ENCODE measurements around the gene RGS3.
"Not testable (repeated sequence)": the region's sequence is repeated elsewhere in the genome, so short reads cannot be mapped to it uniquely, and the experiment has no call there.

Gene RGS3

GRCh38 chr9:113625486-113625885 lies 162.0 kb downstream of the RGS3 start:
- DNase-seq, result no peak

GRCh38 chr9:113626735-113627495 lies 163.4 kb downstream of the RGS3 start:
- no peak for DNase-seq

- DNase-seq, result no peak
These were observed 165.1 kb downstream of the RGS3 start for GRCh38 chr9:113628621-113629020.

DNA sequence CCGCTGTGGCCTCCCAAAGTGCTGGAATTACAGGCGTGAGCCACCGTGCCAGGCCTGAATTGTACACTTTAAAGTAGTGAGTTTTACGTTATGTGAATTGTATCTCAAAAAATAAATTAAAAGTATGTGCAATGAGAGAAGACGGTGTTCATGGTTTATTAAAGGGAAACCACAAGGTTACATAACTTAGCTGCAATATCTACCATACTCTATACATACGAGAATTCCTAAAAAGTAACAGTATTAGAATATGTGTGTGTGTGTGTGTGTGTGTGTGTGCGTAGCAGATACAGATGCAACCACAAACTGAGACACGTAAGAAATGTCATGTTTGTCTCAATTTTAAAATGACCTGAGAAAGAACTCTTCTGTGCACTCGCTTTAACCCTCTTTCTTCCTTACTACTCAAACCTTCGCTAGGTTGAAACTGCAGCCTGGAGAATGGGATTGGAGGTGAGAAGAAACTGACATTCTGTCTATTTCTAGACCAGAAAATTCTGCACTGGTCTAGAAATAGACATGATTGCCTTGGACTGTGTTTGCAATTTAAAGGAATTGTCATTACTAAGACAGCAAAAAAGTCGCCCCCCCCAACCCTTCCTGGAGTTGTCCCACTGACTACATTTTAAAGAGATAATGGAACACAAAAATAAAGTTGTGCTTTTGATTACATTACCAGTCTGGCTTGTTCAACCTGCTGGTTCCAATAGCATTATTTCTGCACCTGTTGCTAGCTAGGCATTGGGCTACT lies 167.0 kb downstream of the RGS3 start:
- no peak for DNase-seq

GRCh38 chr9:113631137-113631765 lies 167.7 kb downstream of the RGS3 start:
- DNase-seq, result no peak

GRCh38 chr9:113631871-113632665 lies 168.5 kb downstream of the RGS3 start:
- no peak for DNase-seq

- DNase-seq, result no peak
These were observed 169.5 kb downstream of the RGS3 start for GRCh38 chr9:113632776-113633590.

DNA sequence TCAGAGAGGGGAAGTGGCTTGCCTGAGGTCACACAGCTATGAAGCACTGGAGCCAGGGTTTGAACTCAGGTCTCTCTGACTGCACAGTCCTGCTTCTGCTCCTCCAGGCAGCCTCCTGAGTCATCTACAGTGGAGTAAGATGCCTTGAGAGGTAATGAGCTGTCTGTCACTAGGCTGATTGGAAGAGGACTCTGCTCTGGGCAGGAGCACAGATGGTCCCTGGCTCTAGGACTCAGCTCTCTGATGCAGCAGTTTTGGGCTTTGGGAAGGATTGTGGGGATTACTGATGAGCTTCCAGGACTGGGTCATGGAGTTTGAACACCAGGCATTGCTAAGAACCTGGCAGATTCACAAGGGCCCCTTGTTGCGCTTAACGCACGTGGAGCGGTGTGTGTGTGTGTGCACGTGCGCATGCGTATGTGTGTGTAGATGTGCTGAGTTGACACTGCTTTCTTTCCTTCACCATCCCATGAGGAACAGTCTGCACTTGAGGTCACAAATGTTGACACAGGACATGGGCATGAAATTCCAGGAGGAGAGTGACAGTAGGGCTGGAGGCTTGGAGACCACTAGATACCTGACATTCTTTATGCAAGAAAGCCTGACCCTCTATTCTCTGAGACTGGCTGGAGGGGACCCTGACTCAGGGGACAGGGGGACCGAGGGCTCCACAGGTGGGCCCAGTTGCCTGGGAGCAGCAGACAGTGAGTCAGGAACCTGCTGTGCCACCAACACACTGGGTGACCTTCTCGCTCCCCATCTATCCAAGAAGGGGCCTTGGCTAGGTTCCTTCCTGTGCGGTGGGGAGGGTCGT lies 170.5 kb downstream of the RGS3 start:
- DNase-seq, result no peak

DNA sequence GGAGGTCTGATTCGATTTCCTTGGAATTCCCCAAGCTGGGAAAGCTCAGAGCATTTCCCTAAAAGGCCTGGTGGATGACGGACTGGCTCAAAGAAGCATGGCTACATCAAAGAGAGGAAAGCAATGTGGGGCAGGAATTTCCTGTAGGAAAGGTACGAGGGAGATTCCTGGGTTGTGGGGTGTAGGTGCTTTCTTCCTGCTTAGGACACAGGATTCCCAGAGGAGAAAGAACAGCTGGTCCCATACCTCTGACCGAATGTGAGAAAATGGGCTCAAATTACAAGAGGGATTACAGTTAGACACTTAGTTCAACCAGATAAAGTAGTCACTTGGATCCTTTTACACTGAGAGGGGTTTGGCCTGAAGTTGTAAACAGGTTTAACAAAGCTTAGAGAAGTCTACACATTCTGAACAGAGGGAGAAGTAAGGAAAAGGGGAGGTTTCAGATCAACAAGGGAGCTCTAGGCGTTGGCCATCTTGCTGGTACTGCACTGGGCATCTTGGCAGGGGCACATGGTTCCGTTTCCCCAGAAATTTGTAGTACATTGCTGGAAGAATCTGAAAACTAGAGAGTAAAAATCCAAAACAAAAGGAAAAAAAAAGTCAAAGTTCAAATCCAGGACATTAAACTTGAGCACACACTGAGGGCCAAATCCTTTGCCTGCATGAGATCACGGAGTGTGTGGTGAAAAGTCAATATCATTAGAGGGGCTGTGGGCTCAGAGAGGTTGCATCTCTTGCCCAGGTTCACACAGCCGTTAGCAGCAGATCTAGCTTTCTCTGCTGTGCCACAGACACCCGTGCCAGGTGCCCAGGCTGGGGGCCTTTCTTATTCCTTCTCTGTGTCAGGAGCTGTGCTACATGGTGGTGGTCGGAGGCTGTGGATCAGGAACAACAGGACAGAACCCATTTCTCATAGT lies 171.3 kb downstream of the RGS3 start:
- no peak for DNase-seq

- DNase-seq, result no peak
These were observed 172.1 kb downstream of the RGS3 start for GRCh38 chr9:113635586-113635985.

- DNase-seq, result no peak
These were observed 172.6 kb downstream of the RGS3 start for GRCh38 chr9:113636165-113636564.

DNA sequence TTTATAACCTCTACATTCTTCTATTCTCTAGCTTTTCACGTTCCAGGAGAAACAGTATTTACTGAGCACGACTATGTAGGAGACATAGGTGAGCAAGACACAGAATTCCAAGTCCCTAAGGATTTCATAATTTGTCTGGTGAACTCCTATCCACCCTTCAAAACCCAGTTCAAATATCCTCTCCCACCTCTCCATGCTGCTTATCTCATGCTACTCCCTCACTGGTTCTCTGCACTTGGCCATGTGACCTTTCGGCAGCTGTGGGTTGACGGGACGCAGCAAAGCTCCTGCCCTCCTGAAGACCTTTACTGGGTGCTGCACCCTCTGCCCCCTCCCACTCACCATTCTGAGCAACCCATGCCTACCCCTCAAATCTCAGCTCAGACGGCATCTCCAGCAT lies 173.2 kb downstream of the RGS3 start:
- no peak for DNase-seq

- DNase-seq, result no peak
These were observed 175.0 kb downstream of the RGS3 start for GRCh38 chr9:113638490-113638889.

DNA sequence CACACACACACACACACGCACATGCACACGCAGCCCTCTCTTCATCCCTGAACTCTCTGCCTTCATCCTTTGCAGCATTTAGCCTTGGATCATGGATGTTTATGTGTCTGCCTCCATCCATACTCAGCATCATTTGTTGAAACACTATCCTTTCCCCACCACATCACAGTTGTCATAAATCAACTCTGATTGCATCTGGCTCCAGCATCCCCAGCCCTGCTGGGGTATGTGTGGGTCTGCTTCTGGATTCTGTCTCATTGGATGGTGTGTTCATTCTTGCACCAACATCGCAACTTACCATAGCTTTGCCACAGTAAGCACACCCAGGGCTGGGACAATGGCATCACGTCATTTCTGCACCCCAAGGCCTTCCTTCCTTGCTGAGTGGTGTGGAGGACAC lies 175.4 kb downstream of the RGS3 start:
- no peak for DNase-seq

DNA sequence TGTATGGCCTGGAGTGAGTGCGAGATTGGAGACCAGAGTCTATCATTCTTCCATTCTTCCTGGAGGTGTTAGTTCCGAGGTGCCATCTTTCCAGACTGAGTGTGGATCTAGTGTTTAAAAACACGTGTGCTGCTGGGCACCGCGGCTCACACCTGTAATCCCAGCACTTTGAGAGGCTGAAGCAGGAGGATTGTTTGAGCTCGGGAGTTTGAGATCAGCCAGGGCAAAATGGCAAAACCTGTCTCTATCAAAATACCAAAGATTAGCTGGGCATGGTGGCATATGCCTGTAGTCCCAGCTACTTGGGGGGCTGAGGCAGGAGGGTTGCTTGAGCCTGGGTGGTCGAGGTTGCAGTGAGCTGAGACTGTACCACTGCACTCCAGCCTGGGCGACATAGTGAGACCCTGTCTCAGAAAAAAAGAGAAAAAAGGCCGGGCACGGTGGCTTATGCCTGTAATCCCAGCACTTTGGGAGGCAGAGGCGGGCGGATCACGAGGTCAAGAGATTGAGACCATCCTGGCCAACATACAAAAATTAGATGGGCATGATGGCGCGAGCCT lies 176.0 kb downstream of the RGS3 start:
- not testable (repeated sequence) for DNase-seq

- DNase-seq, result no peak
These were observed 176.9 kb downstream of the RGS3 start for GRCh38 chr9:113640418-113640817.

DNA sequence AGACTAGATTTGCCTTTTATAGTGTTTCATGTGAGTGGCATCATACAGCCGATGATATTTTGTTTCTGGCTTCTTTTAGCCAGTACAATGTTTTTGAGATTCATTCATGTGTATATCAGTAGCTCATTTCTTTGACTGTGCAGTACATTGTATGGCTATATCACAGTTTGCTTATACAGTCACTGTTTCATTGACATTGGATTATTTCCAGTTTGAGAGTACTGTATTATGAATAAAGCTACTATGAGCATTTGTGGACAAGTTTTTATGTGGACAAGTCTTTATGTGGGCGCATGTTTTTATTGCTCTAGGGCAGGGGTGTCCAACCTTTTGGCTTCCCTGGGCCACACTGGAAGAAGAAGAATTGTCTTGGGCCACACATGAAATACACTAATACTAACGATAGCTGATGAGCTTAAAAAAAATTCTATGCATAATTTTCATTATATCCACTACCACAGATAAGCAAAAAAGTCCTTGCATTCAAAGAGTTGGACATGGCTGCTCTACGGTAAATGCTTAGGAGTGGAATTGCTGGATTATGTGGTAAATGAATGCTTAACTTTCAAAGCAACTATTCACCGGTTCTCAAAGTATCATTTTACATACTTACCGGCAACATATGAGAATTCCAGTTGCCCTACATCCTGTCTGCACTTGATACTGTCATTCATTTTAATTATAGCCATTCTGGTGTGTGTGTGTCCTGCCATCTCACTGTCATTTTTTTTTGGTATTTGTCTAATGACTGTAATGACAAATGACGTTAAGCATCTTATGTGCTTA lies 177.8 kb downstream of the RGS3 start:
- no peak for DNase-seq

- DNase-seq, result no peak
These were observed 180.8 kb downstream of the RGS3 start for GRCh38 chr9:113644321-113644720.
